Stimulated activated CD8-positive, alpha-beta memory T cell treated with anti-CD3 and anti-CD28 coated beads, Interleukin-4, amount 100 ng/mL, for 24 hours (primary cell): ENCODE measurements around the gene DMD.

Experiments
- DNase-seq: peaks from one replicate; pipeline ENCODE4 v3.0.0-alpha.2; 2020; ENCODE audit warnings: low read depth

The DMD gene

DNA sequence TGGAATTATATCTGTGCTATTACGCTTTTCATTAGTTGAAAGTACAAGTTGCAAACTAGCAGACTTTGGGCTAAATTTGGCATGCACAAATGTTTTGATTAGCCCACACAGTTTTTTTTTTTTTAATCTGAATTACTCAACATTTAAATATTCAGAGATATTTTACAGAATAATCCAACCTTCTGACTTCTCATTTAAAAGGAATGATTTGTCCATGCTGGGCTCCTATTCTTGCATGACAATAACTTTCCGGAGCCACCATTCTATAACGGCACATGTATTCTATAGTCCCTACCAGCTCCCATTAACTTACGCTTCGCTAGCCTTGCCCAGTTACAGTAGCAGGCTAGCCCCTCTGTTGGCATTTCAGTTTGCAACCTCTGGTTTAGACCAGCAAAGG lies 1920.2 kb downstream of the DMD start:
- no peak for DNase-seq

DNA sequence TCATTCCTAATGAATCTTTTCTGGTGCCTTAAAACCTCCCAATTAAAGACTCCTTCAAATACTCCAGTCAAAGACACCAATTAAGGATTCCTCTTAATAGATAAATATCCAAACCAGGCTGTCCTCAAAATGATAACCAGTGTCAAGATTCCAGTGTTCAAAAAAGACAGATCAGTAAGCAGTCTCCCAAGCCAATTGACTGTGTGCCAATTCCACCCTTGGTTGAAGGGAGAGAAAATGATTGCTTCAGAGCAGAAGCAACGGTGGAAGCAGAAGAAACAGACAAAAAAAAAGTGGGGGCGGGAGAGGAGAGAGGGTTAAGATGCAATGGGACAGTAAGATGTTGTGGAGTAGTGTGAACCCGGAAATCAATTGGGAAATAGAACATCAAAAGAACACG lies 1923.5 kb downstream of the DMD start:
- DNase-seq: no peak

- DNase-seq: no peak
These were observed 1930.8 kb downstream of the DMD start for GRCh38 chrX:31280580-31280979.

- DNase-seq: no peak
These were observed 1932.0 kb downstream of the DMD start for GRCh38 chrX:31279359-31279758.

DNA sequence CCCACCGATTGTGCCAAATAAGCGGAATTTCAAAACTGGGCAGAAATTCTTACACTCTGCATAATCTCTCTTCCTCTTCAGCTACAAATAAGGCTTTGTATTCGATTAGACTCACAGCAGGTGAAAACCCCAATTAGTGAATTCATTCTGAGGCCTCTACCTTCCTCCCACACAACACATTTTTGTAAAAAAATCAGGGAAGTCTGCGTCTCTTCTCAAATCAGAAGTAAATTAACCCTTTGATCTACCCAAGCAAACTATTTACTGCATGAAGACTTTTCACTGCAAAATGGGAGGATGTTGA lies 1938.9 kb downstream of the DMD start:
- no peak for DNase-seq

DNA sequence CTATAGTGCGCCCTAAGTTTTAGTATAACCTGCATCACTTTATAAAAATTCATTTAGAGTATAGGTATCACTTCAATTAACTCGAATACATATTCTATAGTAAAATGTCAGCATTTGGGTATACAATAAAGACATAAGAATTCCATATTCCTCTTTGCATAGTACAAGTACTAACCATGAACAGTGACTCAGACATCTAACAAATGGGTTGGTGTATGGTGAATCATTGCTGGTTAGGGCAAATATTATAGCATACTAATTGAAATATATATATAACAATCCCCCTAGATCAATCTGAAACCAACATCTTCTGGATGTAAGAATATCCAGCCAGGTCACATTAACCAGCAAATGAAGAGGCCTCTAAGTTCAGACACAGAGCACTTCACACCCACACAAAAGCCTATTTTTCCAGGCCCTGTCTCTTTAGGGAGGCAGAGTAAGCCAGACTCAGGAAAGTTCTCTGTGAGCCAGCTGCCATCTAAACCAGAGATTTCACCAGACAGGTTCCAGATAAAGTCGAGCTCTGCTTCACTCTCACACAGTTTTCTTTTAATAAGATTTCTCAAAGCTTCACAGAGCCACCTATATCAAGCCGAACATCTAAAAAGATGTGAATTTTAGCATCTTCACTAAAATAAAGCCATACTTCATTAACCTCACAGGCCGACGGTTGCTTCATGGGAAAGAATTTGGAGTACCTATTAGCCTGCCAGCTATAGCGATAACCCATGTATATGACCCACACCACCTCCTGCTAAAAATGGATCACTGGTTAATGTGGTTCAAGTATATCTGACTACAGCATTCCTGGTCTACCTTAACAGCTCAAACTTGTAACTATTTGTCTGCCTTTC lies 1939.5 kb downstream of the DMD start:
- no peak for DNase-seq

GRCh38 chrX:31269914-31270313 lies 1941.4 kb downstream of the DMD start:
- no peak for DNase-seq

- no peak for DNase-seq
These were observed 1943.0 kb downstream of the DMD start for GRCh38 chrX:31268359-31268758.

DNA sequence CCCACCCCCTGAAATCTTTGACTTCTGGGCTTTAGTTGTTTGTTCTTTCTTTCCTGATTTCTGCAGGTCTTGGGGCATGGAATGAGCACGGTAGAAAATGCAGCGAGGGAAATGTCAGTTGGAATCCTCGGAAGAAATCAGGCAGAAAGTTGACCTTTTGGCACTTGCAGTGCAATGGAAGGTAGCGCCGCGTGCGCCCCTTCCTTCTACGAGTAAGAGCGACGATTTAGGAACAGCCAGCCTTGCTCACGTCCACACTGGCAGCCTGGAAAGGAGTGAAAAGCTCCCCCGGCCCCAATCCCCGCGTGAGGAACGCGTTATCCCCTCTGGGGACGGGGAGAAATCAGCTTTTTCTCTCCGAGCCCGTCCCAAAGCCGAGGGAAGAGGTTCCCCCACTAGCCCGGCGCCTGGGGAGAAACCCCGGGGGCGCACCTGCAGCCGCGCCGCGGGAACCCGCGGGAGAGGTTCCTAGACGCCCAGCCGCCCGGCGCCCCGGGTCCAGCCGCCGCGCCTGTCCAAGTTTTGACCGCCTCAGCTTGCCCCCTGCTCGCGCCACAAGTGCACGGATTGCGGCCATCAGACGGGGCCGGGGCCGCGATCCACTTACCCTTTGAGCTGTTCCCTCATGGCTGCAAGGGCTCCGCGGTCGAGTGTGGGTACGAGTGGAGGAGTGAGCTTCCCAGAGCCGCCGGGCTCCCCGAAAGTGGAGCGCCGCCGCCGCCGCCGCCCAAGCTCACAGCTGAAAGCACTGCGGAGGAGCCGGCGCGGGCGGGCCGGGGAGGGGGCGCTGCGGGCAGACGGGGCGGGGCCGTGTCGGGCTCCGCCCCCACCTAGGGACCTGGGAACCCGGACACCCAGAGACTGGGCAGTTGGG lies 1944.9 kb downstream of the DMD start:
- no peak for DNase-seq

DNA sequence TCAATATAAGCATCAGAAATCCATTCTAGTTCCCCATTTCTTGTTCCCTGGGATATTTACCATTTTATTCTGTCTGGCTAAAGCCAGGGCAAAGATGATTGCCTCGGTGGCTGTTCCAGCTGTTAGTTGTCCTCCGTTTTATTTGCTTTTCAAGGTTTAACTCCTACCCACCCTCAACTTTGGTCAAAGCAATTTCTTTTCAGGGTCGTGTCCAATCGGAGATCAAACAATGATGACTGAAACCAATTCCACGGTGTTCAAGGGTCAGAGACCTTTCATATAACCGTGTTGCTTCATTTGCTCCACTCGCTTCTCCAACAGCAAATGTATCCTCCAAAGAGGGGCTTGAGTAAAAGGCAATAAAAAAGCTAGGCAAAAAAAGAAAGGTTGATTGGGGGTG lies 1946.0 kb downstream of the DMD start:
- DNase-seq: no peak

DNA sequence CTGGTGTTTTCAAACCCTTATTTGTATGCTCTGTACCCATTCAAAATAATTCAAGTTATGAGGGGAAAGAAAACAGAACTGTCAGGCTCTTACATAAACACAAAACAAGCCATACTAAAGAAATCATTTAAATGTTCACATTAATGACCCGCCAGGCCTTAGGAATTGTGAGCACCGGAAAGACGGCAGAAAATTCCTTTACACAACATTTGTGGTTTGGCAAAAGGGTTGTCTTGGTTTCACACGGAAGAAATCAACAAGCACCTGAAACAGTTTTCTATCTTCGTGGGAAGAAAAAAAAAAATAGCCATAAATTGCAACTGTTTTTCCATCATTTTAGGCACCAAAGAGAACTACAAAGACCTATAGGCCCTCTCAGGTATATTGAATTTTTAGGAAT lies 1951.0 kb downstream of the DMD start:
- no peak for DNase-seq

DNA sequence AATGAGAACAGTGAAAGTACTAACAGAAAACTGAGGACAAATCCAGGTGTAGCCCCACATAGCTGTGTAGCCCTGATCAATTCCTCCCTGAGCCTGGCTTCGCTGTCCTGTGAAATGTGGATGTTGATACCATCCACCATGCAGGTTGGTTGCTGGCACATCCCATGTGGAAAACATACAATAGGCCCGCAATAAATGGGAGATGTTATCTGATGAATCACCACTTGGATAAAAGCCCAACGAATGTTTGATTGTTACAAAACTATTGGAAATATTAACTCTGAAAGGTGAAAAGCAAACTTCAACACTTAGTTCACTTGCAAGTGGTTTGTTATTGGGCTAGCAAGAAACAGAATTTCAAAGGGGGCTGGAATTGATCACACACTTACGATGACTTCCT lies 1953.2 kb downstream of the DMD start:
- DNase-seq: no peak

DNA sequence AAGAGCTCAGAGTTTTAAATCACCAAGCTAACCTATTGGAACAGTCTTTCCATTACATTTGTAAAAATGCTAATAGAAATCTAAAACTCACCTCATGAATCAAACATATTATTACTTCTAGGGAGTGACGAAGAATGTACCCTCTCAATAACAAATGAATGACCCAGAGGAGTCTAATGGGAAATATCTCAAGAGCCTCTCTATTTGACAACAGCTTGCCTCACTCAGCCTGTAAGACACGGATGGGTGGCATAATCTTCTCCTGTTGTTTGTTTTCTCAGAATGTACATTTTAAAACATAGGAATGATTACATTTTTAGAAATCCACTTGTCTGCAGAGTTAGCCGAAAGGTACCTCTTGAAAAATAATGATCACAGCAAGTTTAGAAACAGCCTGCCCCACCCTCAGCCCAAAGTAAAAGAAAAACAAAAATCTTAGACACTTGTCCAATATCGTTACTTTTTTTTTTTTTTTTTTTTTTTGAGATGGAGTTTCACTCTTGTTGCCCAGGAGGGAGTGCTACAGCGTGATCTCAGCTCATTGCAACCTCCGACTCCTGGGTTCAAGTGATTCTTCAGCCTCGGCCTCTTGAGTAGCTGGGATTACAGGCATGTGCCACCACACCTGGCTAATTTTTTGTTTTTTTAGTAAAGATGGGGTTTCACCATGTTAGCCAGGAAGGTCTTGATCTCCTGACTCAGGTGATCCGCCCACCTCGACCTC lies 1955.9 kb downstream of the DMD start:
- no peak for DNase-seq

DNA sequence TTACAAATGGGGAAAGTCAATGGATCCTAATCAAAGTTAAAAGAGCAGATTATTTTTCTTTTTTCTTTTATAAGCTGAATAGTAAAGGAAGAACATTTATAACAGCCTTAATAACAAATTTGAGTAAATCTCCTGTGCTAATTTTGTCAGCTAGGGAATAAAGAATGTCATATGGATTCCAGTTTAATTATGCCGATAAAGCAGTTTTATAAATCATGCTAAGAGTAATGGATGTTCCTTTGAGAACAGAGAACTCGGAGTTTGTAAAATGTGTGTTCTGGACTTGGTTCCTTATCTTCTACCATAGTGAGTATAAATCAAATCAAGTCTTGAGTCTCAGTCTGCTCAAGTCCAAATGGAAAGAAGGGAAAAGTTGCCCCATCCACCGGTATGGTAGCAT lies 1959.2 kb downstream of the DMD start:
- no peak for DNase-seq

DNA sequence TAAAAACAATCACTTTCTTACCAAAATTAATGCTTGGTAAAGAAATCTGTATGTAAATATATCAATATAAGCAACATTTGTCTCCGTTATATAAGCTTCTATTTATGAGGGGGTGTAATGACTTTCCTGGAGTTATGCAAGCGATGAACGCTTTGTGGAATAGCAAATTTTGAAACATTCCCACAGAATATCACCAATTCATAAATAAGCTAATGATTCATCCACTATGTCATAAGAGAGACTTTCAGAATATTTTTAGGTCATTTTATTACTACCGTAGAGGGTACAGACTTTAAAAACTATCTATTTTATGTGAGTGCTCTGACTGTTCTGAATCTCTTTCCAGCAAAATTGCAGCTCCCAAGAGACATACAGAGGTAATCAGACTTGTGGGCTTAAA lies 1960.0 kb downstream of the DMD start:
- no peak for DNase-seq

DNA sequence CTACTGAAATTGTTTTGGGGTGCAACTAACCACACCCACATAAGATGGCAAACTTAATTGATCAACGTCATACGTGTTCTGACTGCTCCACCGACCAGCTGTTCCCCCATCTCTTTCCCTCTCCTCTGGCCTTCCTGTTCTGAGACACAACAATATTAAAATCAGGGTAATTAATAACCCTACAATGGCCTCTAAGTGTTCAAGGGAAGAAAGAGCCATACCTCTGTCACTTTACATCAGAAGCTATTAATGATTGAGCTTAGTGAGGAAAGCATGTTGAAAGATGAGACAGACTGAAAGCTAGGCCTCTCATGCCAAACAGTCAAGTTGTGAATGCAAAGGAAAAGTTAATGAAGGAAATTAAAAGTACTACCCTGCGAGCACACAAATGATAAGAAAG lies 1965.6 kb downstream of the DMD start:
- DNase-seq: no peak

DNA sequence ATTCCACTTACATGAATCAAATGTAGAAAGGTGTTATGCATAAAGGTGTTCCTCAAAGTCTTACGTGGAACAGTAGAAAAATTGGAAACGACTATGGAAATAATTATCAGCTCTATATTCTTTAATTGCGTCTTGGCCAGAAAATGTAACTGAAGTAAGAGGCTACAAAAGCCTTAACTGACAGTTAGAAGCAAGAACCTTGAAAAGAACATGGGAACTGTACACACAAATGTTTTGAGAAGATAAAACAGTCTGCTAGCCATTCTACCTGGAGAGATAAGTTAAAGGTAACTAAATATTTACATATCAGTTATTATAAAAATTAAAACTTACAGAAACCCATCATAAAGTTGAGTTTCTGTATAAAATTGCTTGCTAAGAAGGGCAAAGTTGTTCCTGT lies 1967.5 kb downstream of the DMD start:
- DNase-seq: no peak

DNA sequence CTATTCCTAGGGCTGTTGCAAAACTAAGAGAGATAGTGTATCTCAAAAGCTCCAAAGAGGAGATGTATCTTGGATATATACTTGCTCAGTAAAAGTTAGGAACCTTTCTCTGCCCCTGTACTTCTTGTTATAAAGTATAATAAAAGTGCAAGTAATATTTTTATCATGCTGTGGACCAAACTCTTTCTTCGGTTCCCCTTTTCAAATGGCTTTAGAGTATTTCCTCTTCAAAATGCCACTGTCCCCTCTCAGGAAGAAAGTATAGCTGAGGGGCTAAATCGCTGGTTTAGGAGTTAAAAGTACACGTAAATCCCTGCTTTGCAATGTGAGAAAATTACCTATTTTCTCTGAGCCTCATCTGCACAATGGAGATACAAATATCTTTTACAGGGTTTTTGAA lies 1970.4 kb downstream of the DMD start:
- DNase-seq: no peak

DNA sequence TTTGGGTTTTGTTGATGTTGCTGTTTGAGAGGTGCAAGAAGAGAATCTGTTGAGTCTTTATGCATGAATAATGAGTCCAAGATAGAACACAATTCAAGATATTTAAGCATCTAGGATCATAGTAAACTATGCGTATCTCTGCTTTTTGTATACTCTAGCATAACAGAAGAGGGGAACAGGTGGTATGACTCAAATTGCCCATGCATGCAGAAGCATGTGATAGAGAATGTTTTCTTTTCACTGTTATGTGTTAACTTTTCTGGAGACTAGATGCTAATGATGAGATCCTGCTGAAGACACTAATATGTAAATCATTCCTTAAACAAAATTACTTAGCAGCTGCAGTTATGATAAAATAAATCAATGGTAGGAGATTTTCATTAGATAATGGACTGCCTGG lies 1974.2 kb downstream of the DMD start:
- DNase-seq: no peak

DNA sequence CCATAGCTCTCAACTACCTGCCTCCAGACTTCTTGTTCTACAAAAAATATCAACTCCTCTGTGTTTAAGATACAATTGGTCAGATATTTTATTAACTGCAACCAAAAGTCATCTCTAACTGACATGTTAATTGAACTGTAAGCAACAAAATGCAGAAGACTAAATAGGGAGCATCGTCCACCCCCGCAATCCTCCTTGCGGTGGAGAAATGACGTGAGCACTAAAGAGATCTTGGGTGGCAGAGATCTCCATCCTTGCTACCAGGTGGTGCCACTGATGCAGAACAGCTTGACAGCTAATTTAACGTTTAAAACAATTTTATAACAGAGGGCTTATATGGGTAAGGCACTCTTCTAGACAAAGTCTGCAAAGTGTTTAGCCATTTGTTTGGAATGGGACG lies 1975.1 kb downstream of the DMD start:
- no peak for DNase-seq

DNA sequence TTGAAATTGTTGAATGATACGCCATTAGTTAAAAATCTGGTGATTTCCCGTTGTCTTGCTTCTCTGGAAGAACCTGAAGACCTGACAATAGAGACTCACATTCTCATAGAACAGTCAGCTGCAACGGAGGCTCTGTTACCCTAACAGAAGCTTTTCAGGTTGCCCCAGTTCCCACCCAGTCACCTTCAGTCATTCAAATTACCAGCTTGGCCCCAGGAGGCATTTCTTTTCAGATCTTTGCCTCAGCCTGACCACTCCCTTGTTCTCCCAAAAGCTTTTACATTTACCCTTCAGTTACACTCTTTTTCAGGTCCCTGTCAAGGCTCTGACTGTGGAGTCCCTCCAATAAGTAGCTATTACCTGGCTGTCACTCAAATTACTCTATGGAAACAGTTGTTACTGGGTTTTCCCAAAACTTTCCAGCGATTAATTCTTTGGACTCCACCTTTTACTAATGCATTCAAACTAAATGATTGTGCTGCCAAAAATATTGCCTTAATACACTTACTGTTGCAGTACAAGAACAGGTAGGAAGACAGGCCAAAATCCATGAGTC lies 1977.3 kb downstream of the DMD start:
- DNase-seq: no peak

DNA sequence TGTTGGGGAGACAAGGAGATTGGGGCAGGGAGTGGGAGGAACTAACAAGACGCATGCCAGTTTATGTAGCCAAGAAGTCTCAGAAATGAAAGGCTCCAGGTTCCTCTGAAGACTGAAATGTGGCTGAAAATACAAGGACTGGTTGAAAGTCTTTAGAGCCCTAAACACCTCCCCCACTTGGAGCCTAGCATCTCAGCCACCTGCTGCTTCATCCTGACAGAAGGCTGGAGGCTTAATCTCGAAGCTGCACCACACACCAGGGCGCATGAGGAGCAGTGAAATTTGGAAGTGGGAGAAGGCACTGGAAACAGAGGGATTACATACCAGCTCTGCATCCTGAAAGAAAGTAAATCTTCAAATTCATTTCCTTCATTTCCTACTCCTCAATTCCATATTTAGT lies 1978.8 kb downstream of the DMD start:
- DNase-seq: no peak

- DNase-seq: no peak
These were observed 1982.4 kb downstream of the DMD start for GRCh38 chrX:31228909-31229308.
